Astrocyte of the cerebellum (primary cell): ENCODE data around the gene GORASP1.

Experiments used
- DNase-seq: peaks from one replicate; pipeline ENCODE4 v3.0.0-alpha.2; 2011; ENCODE audit warnings: low read depth
- H3K4me3 ChIP-seq: 2 replicates; pipeline ENCODE4 v1.5.1; 2011; ENCODE audit warnings: mild to moderate bottlenecking, low read depth, low read length, moderate library complexity
- CTCF ChIP-seq: IDR thresholded peaks from 2 replicates; pipeline ENCODE4 v1.5.1; 2012; ENCODE audit warnings: low read length, low read depth, moderate library complexity, mild to moderate bottlenecking; ENCODE audit errors: missing control alignments
- in situ Hi-C: cut with HindIII; loops from 2 replicates; pipeline ENCODE4 v1.10.0; 2017; ENCODE audit warnings: low sequenced_read_pairs

The GORASP1 gene

GRCh38 chr3:39103791-39104552, 3.5 kb downstream of the GORASP1 start:
- DNase-seq: no peak
- no peak overlapping the region for H3K4me3 ChIP-seq
- in situ Hi-C loops: no loop called here
- TF ChIP-seq CTCF: no peak

GRCh38 chr3:39103324-39103693, 4.1 kb downstream of the GORASP1 start:
- H3K4me3 ChIP-seq: no peak overlapping the region
- no peak for TF ChIP-seq CTCF
- in situ Hi-C loops: no loop called here
- DNase-seq: no peak

- DNase-seq: no peak
- in situ Hi-C loops: no loop called here
- no peak for TF ChIP-seq CTCF
- H3K4me3 ChIP-seq: no peak overlapping the region
These were observed 4.7 kb downstream of the GORASP1 start for GRCh38 chr3:39102504-39103323.

GRCh38 chr3:39101022-39101689, 6.3 kb downstream of the GORASP1 start:
- no peak for DNase-seq
- in situ Hi-C loops: no loop called here
- H3K4me3 ChIP-seq: no peak overlapping the region
- TF ChIP-seq CTCF: peak; percentile 67

GRCh38 chr3:39100500-39100886, 6.9 kb downstream of the GORASP1 start:
- no peak overlapping the region for H3K4me3 ChIP-seq
- DNase-seq: no peak
- in situ Hi-C loops: no loop called here
- no peak for TF ChIP-seq CTCF

GRCh38 chr3:39099738-39100499, 7.5 kb downstream of the GORASP1 start:
- no peak for TF ChIP-seq CTCF
- DNase-seq: no peak
- H3K4me3 ChIP-seq: no peak overlapping the region
- in situ Hi-C loops: no loop called here
